NCI-H2029 treated with DMSO at 0.1 percent for 48 hours (cell line): Measurements from ENCODE around the gene GOLGA8B.
"Not testable (repeated sequence)": the region's sequence is repeated elsewhere in the genome, so short reads cannot be mapped to it uniquely, and the experiment has no call there.

Experiments used
- DNase-seq: peaks from one replicate; lab custom pipeline; 2025; lab: John Stamatoyannopoulos, UW

GOLGA8B gene

GRCh38 chr15:34583399-34584329 lies at the start of gene GOLGA8B:
TSS of gene GOLGA8B (minus strand) at chr15:34583651. CDS start at chr15:34535912, 47,739 bp downstream.
- DNase-seq, result no peak

- DNase-seq, result not testable (repeated sequence)
These were observed 49.7 kb upstream of the GOLGA8B start for GRCh38 chr15:34633165-34633564.

GRCh38 chr15:34628577-34629152 lies 45.2 kb upstream of the GOLGA8B start:
- no peak for DNase-seq

- no peak for DNase-seq
These were observed 41.6 kb upstream of the GOLGA8B start for GRCh38 chr15:34625007-34625406.

- DNase-seq, result no peak
These were observed 38.2 kb upstream of the GOLGA8B start for GRCh38 chr15:34621675-34622074.

- no peak for DNase-seq
These were observed 37.4 kb upstream of the GOLGA8B start for GRCh38 chr15:34620814-34621213.

GRCh38 chr15:34620142-34620541 lies 36.7 kb upstream of the GOLGA8B start:
- DNase-seq, result no peak

- no peak for DNase-seq
These were observed 35.7 kb upstream of the GOLGA8B start for GRCh38 chr15:34619151-34619550.

GRCh38 chr15:34618073-34618472 lies 34.6 kb upstream of the GOLGA8B start:
- no peak for DNase-seq

GRCh38 chr15:34616613-34617012 lies 33.2 kb upstream of the GOLGA8B start:
- no peak for DNase-seq

GRCh38 chr15:34613997-34614396 lies 30.5 kb upstream of the GOLGA8B start:
- DNase-seq, result no peak

- no peak for DNase-seq
These were observed 29.9 kb upstream of the GOLGA8B start for GRCh38 chr15:34613301-34613700.

- no peak for DNase-seq
These were observed 26.9 kb upstream of the GOLGA8B start for GRCh38 chr15:34610354-34610753.

- DNase-seq, result no peak
These were observed 25.9 kb upstream of the GOLGA8B start for GRCh38 chr15:34609102-34610057.

- DNase-seq, result no peak
These were observed 25.1 kb upstream of the GOLGA8B start for GRCh38 chr15:34608517-34608916.

GRCh38 chr15:34607832-34608231 lies 24.4 kb upstream of the GOLGA8B start:
- DNase-seq, result no peak

- DNase-seq, result no peak
These were observed 23.1 kb upstream of the GOLGA8B start for GRCh38 chr15:34606545-34606944.

- DNase-seq, result no peak
These were observed 22.7 kb upstream of the GOLGA8B start for GRCh38 chr15:34606131-34606530.

- no peak for DNase-seq
These were observed 19.6 kb upstream of the GOLGA8B start for GRCh38 chr15:34603095-34603494.

- DNase-seq, result no peak
These were observed 17.5 kb upstream of the GOLGA8B start for GRCh38 chr15:34600923-34601322.

- DNase-seq, result no peak
These were observed 15.5 kb upstream of the GOLGA8B start for GRCh38 chr15:34598799-34599585.
